Thyroid gland (tissue), 4 donors: ENCODE data around the gene LAMC1.

Source experiments
- CTCF ChIP-seq, 6 experiments: fragments of 200-600 bp in 3 of 6; fragments of 450-650 bp in 3 of 6; sonication (generic) in 3 of 6; IDR thresholded peaks; one replicate each; pipeline ENCODE4 v1.5.1; 2016 to 2019; ENCODE audit warnings: antibody characterized with exemption in 6 of 6, mild to moderate bottlenecking in 2 of 6, inconsistent platforms in 1 of 6, moderate library complexity in 1 of 6
- POLR2A ChIP-seq, 2 donors: fragments of 450-650 bp; IDR thresholded peaks; one replicate each; pipeline ENCODE4 v1.6.1; 2017; ENCODE audit warnings: antibody characterized with exemption in 2 of 2, mild to moderate bottlenecking in 2 of 2, moderate library complexity in 1 of 2

GRCh38 chr1:183100361-183100974, 77.2 kb downstream of the LAMC1 start:
- TF ChIP-seq CTCF (IDR thresholded peaks at IDR 0.05) (no peak), POLR2A (IDR thresholded peaks at IDR 0.05) (no peak)
